Right lobe of liver (tissue), 4 donors: ENCODE measurements around the gene AK1.

ENCODE experiments used
- CTCF ChIP-seq, 4 donors: fragments of 200-600 bp in 3 of 4; fragments of 450-650 bp in 1 of 4; IDR thresholded peaks; one replicate each; pipeline versions ENCODE4 v1.5.1 to v1.8.0; 2016 to 2022; ENCODE audit warnings: antibody characterized with exemption in 4 of 4, mild to moderate bottlenecking in 2 of 4
- POLR2A ChIP-seq: fragments of 450-650 bp; IDR thresholded peaks from one replicate; pipeline ENCODE4 v1.6.1; 2017; ENCODE audit warnings: antibody characterized with exemption, mild to moderate bottlenecking
- donor health status: DM: no; HTN: no; CAD: no.
- donor health status: DM: no; HTN: no; CAD: no.
- donor health status: DM: no; HTN: yes; CAD: no.

GRCh38 chr9:127885508-127886281 is 8.2 kb upstream of the AK1 start:
- TF ChIP-seq CTCF (IDR thresholded peaks at IDR 0.05), result no peak
- no peak for TF ChIP-seq POLR2A
